Measurements from ENCODE around the gene WDR37. TPM values are rescaled to one million over a fixed set of nuclear protein-coding genes. Genes with fewer than 3 reads are reported as not detected.

Gene WDR37
- total RNA-seq, 2 donors from 2014 or later: 11.9 to 22.8 TPM

- Histone ChIP-seq H3K4me1 (replicated peaks) (no peaks in the 10 kb centered on the region), H3K27ac (no peak overlapping the region), H3K36me3 (no peaks in the 10 kb centered on the region), H3K9me3 (no peaks in the 10 kb centered on the region), H3K4me3 (no peak overlapping the region), H3K27me3 (replicated peaks; ENCODE audit: insufficient read depth) (no peaks in the 10 kb centered on the region)
- TF ChIP-seq POLR2A (IDR thresholded peaks at IDR 0.05) (no peak), CTCF (IDR thresholded peaks at IDR 0.05) (no peak), POLR2AphosphoS5 (IDR thresholded peaks at IDR 0.05) (no peak)
- 91% methylated on average over 6 of the region's 6 CpGs for WGBS
- DNase-seq (ENCODE audit: low spot score): no peak
- intact Hi-C loops (cut with DNase I): no loop called here
Measured at GRCh38 chr10:1097436-1097835, 41.3 kb downstream of the WDR37 start.

GRCh38 chr10:1100143-1100542 is 44.0 kb downstream of the WDR37 start:
- 74% methylated on average over 3 of the region's 3 CpGs for WGBS
- Histone ChIP-seq H3K9me3 (no peaks in the 10 kb centered on the region), H3K36me3 (no peaks in the 10 kb centered on the region), H3K4me3 (no peak overlapping the region), H3K4me1 (replicated peaks) (no peaks in the 10 kb centered on the region), H3K27me3 (replicated peaks; ENCODE audit: insufficient read depth) (no peaks in the 10 kb centered on the region), H3K27ac (no peak overlapping the region)
- TF ChIP-seq CTCF (IDR thresholded peaks at IDR 0.05) (no peak), POLR2AphosphoS5 (IDR thresholded peaks at IDR 0.05) (no peak)
- intact Hi-C loops (cut with DNase I): no loop called here
- DNase-seq (ENCODE audit: low spot score): no peak

GRCh38 chr10:1100691-1101368 is 44.6 kb downstream of the WDR37 start:
- Histone ChIP-seq H3K9me3 (no peaks in the 10 kb centered on the region), H3K36me3 (no peaks in the 10 kb centered on the region), H3K4me3 (no peak overlapping the region), H3K27me3 (replicated peaks; ENCODE audit: insufficient read depth) (no peaks in the 10 kb centered on the region), H3K27ac (no peak overlapping the region), H3K4me1 (replicated peaks) (no peaks in the 10 kb centered on the region)
- DNase-seq (ENCODE audit: low spot score): no peak
- 74% methylated on average over 23 of the region's 23 CpGs for WGBS
- no peak for TF ChIP-seq POLR2AphosphoS5 (IDR thresholded peaks at IDR 0.05)
- TF ChIP-seq POLR2A (IDR thresholded peaks at IDR 0.05): no peak
- TF ChIP-seq CTCF (IDR thresholded peaks at IDR 0.05): no peak
- intact Hi-C loops (cut with DNase I): no loop called here

- Histone ChIP-seq H3K9me3 (no peaks in the 10 kb centered on the region), H3K4me3 (no peak overlapping the region), H3K27me3 (replicated peaks; ENCODE audit: insufficient read depth) (no peaks in the 10 kb centered on the region), H3K27ac (no peak overlapping the region), H3K36me3 (no peaks in the 10 kb centered on the region), H3K4me1 (replicated peaks) (no peaks in the 10 kb centered on the region)
- 94% methylated on average over 37 of the region's 37 CpGs for WGBS
- intact Hi-C loops (cut with DNase I): no loop called here
- no peak for DNase-seq (ENCODE audit: low spot score)
- TF ChIP-seq CTCF (IDR thresholded peaks at IDR 0.05): no peak
- TF ChIP-seq POLR2AphosphoS5 (IDR thresholded peaks at IDR 0.05): no peak
- no peak for TF ChIP-seq POLR2A (IDR thresholded peaks at IDR 0.05)
Measured at GRCh38 chr10:1101946-1102345, 45.8 kb downstream of the WDR37 start.

- intact Hi-C loops (cut with DNase I): no loop called here
- Histone ChIP-seq H3K27me3 (replicated peaks; ENCODE audit: insufficient read depth) (no peaks in the 10 kb centered on the region), H3K9me3 (no peaks in the 10 kb centered on the region), H3K4me1 (replicated peaks) (no peaks in the 10 kb centered on the region), H3K36me3 (no peaks in the 10 kb centered on the region), H3K4me3 (no peak overlapping the region), H3K27ac (no peak overlapping the region)
- TF ChIP-seq POLR2A (IDR thresholded peaks at IDR 0.05): no peak
- no peak for TF ChIP-seq CTCF (IDR thresholded peaks at IDR 0.05)
- DNase-seq (ENCODE audit: low spot score): no peak
- WGBS: 97% methylated on average over 7 of the region's 7 CpGs
Measured at GRCh38 chr10:1102416-1102815, 46.2 kb downstream of the WDR37 start.

Data from prostate gland (tissue), 2 donors.